Ascending aorta (tissue), 2 donors: ENCODE results near the gene TMEM259. TPM values are rescaled to one million over a fixed set of nuclear protein-coding genes. Genes with fewer than 3 reads are reported as not detected.

Experiments
- DNase-seq, 2 donors: peaks; one replicate each; pipeline ENCODE4 v3.0.0-alpha.2; 2019; ENCODE audit warnings: low spot score in 2 of 2
- H3K27ac ChIP-seq, 2 donors: fragments of 200-600 bp; sonication (generic); one replicate each; pipeline ENCODE4 v1.5.1; 2016 to 2017; ENCODE audit warnings: mild to moderate bottlenecking in 1 of 2
- H3K27me3 ChIP-seq: fragments of 200-600 bp; sonication (generic); one replicate; pipeline ENCODE4 v1.5.1; 2017
- H3K36me3 ChIP-seq, 2 donors: fragments of 200-600 bp; sonication (generic); one replicate each; pipeline ENCODE4 v1.5.1; 2016
- H3K4me1 ChIP-seq, 2 donors: fragments of 200-600 bp; sonication (generic); one replicate each; pipeline ENCODE4 v1.5.1; 2016 to 2017; ENCODE audit warnings: mild to moderate bottlenecking in 1 of 2
- H3K4me3 ChIP-seq, 2 donors: fragments of 200-600 bp; sonication (generic); one replicate each; pipeline ENCODE4 v1.5.1; 2016 to 2017; ENCODE audit warnings: mild to moderate bottlenecking in 1 of 2
- H3K9me3 ChIP-seq, 2 donors: fragments of 200-600 bp; sonication (generic); one replicate each; pipeline ENCODE4 v1.5.1; 2016
- CTCF ChIP-seq, 3 experiments: fragments of 200-600 bp in 2 of 3; fragments of 450-650 bp in 1 of 3; sonication (generic) in 2 of 3; IDR thresholded peaks; one replicate each; pipeline ENCODE4 v1.5.1; 2016 to 2019; ENCODE audit warnings: antibody characterized with exemption in 3 of 3, mild to moderate bottlenecking in 1 of 3, moderate library complexity in 1 of 3
- intact Hi-C: fragments of 100-400 bp; cut with DNase I; formaldehyde crosslinking; loops from one replicate; pipeline ENCODE4 v1.15.1; 2023
- total RNA-seq: library from RNA; depleted of rRNA; stranded (reverse); fragments of >200 nt; gene quantifications from one replicate; pipeline ENCODE4 v1.1.0, GENCODE V29; 2016

The TMEM259 gene
- total RNA-seq, 1 donor from 2014 or later = 452 TPM

GRCh38 chr19:1006711-1007398 is 14.1 kb downstream of the TMEM259 start:
- H3K36me3 ChIP-seq = peaks cover 32 to 35% of the 10 kb centered on the region in 2 donors
- H3K27me3 ChIP-seq = no peaks in the 10 kb centered on the region
- H3K27ac ChIP-seq = no peak overlapping the region
- no peaks in the 10 kb centered on the region for H3K9me3 ChIP-seq
- TF ChIP-seq CTCF (IDR thresholded peaks at IDR 0.05) = no peak
- intact Hi-C loops = no loop called here
- no peak for DNase-seq
- H3K4me1 ChIP-seq = no peaks in the 10 kb centered on the region
- no peak overlapping the region for H3K4me3 ChIP-seq

GRCh38 chr19:1004803-1005664 is 15.9 kb downstream of the TMEM259 start:
- Histone ChIP-seq H3K4me3 (no peak overlapping the region), H3K4me1 (peaks cover 0 to 10% of the 10 kb centered on the region in 2 donors), H3K27me3 (no peaks in the 10 kb centered on the region), H3K27ac (no peak overlapping the region), H3K36me3 (peaks cover 14 to 17% of the 10 kb centered on the region in 2 donors), H3K9me3 (no peaks in the 10 kb centered on the region)
- no peak for DNase-seq
- intact Hi-C loops = no loop called here
- no peak for TF ChIP-seq CTCF (IDR thresholded peaks at IDR 0.05)

GRCh38 chr19:1004204-1004802 is 16.6 kb downstream of the TMEM259 start:
- no peak for TF ChIP-seq CTCF (IDR thresholded peaks at IDR 0.05)
- DNase-seq = no peak
- Histone ChIP-seq H3K36me3 (peaks cover 6 to 9% of the 10 kb centered on the region in 2 donors), H3K4me3 (no peak overlapping the region), H3K4me1 (peaks cover 0 to 10% of the 10 kb centered on the region in 2 donors), H3K9me3 (no peaks in the 10 kb centered on the region), H3K27ac (no peak overlapping the region), H3K27me3 (no peaks in the 10 kb centered on the region)
- intact Hi-C loops = no loop called here

DNA sequence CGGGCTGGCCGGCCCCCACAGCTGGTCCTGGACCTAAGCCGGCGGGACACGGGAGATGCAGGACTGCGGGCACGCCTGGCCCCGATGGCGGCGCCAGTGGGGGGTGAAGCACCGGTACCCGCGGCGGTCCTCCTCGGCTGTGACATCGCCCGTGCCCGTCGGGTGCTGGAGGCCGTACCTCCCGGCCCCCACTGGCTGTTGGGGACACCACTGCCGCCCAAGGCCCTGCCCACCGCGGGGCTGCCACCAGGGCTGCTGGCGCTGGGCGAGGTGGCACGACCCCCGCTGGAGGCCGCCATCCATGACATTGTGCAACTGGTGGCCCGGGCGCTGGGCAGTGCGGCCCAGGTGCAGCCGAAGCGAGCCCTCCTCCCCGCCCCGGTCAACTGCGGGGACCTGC is 17.6 kb downstream of the TMEM259 start:
- no peak overlapping the region for H3K27ac ChIP-seq
- H3K9me3 ChIP-seq = no peaks in the 10 kb centered on the region
- TF ChIP-seq CTCF (IDR thresholded peaks at IDR 0.05) = no peak
- no peak for DNase-seq
- H3K4me3 ChIP-seq = no peak overlapping the region
- H3K27me3 ChIP-seq = no peaks in the 10 kb centered on the region
- H3K36me3 ChIP-seq = no peaks in the 10 kb centered on the region
- intact Hi-C loops = no loop called here
- peaks cover 0 to 10% of the 10 kb centered on the region in 2 donors for H3K4me1 ChIP-seq

DNA sequence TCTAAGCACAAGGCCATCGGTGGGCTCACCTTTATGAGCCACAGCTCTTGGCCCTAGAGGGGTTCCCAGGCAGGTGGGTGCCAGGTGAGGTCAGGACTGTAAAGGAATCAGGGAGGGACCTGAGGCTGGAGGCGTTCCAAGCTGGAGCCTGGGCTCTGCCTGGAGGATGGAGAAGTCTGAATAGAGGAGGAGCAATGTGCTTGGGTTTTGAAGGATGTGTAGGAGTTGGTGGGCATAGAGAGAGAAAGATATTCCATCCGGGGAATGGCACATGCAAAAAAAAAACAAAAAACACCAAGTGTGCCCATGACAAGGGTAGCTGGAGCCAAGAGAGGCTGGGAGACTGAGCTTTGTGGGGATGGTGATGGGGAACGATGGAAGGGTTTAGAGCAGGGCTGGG is 18.3 kb downstream of the TMEM259 start:
- peaks cover 0 to 10% of the 10 kb centered on the region in 2 donors for H3K4me1 ChIP-seq
- no peaks in the 10 kb centered on the region for H3K27me3 ChIP-seq
- TF ChIP-seq CTCF (IDR thresholded peaks at IDR 0.05) = no peak
- H3K36me3 ChIP-seq = no peaks in the 10 kb centered on the region
- H3K4me3 ChIP-seq = no peak overlapping the region
- H3K27ac ChIP-seq = no peak overlapping the region
- no peaks in the 10 kb centered on the region for H3K9me3 ChIP-seq
- no peak for DNase-seq
- intact Hi-C loops = no loop called here
